ENCODE data around the gene NAA15. TPM values are rescaled to one million over a fixed set of nuclear protein-coding genes. Genes with fewer than 3 reads are reported as not detected.
"Not testable (repeated sequence)": the region's sequence is repeated elsewhere in the genome, so short reads cannot be mapped to it uniquely, and the experiment has no call there.

NAA15 gene
- total RNA-seq, 1 experiment from 2014 or later: 41.0 TPM

DNA sequence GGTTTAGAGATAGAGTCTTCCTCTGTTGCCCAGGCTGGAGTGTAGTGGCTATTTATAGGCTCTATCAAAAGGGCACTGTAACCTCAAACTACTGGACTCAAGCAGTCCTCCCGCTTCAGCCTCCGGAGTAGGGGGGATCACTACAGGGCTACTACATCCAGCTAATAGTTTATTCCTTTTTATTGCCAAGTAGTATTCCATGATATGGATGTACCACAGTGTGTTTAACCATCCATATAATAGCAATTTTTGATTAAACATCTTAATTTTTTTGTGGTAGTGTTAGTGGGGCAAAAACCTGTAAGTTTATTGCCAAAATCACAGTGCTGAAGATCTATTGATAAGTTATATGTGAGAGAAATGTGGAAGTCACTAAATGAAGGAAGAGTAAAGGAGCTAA lies 3.6 kb downstream of the NAA15 start:
- Histone ChIP-seq H3K9me3 (ENCODE audit: low read length) (no peaks in the 10 kb centered on the region), H3K36me3 (ENCODE audit: low read depth, low read length) (peaks cover 11% of the 10 kb centered on the region; the same call in 1 of the 2 replicates), H3K27me3 (ENCODE audit: low read length) (no peaks in the 10 kb centered on the region), H3K4me2 (ENCODE audit: low read length) (no peak overlapping the region), H3F3A (ENCODE audit: low read length, unreplicated experiment) (peaks cover 4% of the 10 kb centered on the region), H3K4me1 (ENCODE audit: insufficient read depth, low read length) (peaks cover 9% of the 10 kb centered on the region), H3K9ac (ENCODE audit: low read length) (no peak overlapping the region), H3K27ac (ENCODE audit: low read length) (no peak overlapping the region), H3K79me2 (ENCODE audit: low read length) (peaks cover 93% of the 10 kb centered on the region), H2AFZ (ENCODE audit: low read length) (no peak overlapping the region), H4K20me1 (ENCODE audit: low read length) (peaks cover 49% of the 10 kb centered on the region), H3K4me3 (ENCODE audit: low read length) (no peak overlapping the region), H3K9me2 (replicated peaks; ENCODE audit: low read length) (no peaks in the 10 kb centered on the region)
- intact Hi-C loops (cut with micrococcal nuclease): loop anchor here (5.0 kb wide), 1 partner anchor 223 kb away; no protein-coding TSS in a partner anchor
- no TSS peak for BruUV-seq (replicated peaks)
- POLR2A ChIA-PET (ENCODE audit: unreplicated experiment): no interaction called here
- ATAC-seq (no peak), DNase-seq (no peak)
- CTCF ChIA-PET: no interaction called here
- TF ChIP-seq EZH2 (IDR thresholded peaks at IDR 0.05; ENCODE audit: low read length, unreplicated experiment) (no peak), EZH2phosphoT487 (IDR thresholded peaks at IDR 0.05; ENCODE audit: borderline replicate concordance, low read length) (no peak)
- TF ChIP-seq, protein P1, sequence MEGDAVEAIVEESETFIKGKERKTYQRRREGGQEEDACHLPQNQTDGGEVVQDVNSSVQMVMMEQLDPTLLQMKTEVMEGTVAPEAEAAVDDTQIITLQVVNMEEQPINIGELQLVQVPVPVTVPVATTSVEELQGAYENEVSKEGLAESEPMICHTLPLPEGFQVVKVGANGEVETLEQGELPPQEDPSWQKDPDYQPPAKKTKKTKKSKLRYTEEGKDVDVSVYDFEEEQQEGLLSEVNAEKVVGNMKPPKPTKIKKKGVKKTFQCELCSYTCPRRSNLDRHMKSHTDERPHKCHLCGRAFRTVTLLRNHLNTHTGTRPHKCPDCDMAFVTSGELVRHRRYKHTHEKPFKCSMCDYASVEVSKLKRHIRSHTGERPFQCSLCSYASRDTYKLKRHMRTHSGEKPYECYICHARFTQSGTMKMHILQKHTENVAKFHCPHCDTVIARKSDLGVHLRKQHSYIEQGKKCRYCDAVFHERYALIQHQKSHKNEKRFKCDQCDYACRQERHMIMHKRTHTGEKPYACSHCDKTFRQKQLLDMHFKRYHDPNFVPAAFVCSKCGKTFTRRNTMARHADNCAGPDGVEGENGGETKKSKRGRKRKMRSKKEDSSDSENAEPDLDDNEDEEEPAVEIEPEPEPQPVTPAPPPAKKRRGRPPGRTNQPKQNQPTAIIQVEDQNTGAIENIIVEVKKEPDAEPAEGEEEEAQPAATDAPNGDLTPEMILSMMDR (conservative IDR thresholded peaks at IDR 0.05; ENCODE audit: low read depth, low read length): no peak

DNA sequence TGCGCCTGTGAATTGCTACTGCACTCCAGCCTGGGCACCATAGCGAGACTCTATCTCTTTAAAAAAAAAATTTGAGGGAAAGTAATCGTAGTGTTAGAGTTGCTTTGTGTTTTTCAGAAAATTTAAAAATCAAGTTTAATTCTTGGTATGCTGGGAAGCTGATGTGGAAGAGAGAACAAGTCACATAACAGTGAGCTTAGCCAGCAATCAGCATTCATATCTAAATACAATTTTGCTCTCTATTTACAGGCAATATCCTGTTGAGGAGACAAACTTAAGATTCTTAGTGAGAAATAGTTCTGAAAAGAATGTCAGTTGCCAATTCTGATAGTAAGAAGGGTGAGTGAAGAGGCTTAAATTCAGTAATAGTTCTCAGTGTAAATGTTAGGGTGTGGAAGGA lies 10.6 kb downstream of the NAA15 start:
- Histone ChIP-seq H4K20me1 (ENCODE audit: low read length) (peaks cover 58% of the 10 kb centered on the region), H3K9me2 (replicated peaks; ENCODE audit: low read length) (no peaks in the 10 kb centered on the region), H3K27ac (ENCODE audit: low read length) (no peak overlapping the region), H2AFZ (ENCODE audit: low read length) (no peak overlapping the region), H3K9ac (ENCODE audit: low read length) (no peak overlapping the region), H3K27me3 (ENCODE audit: low read length) (no peaks in the 10 kb centered on the region), H3K4me3 (ENCODE audit: low read length) (no peak overlapping the region), H3F3A (ENCODE audit: low read length, unreplicated experiment) (no peaks in the 10 kb centered on the region), H3K4me1 (ENCODE audit: insufficient read depth, low read length) (no peaks in the 10 kb centered on the region), H3K4me2 (ENCODE audit: low read length) (no peak overlapping the region), H3K36me3 (ENCODE audit: low read depth, low read length) (no peaks in the 10 kb centered on the region), H3K79me2 (ENCODE audit: low read length) (peaks cover 100% of the 10 kb centered on the region), H3K9me3 (ENCODE audit: low read length) (no peaks in the 10 kb centered on the region)
- ATAC-seq (no peak), DNase-seq (no peak)
- intact Hi-C loops (cut with micrococcal nuclease): no loop called here
- TF ChIP-seq, protein P1 (conservative IDR thresholded peaks at IDR 0.05; ENCODE audit: low read depth, low read length): no peak
- no peak for TF ChIP-seq EZH2 (IDR thresholded peaks at IDR 0.05; ENCODE audit: low read length, unreplicated experiment)
- no peak for TF ChIP-seq EZH2phosphoT487 (IDR thresholded peaks at IDR 0.05; ENCODE audit: borderline replicate concordance, low read length)
- POLR2A ChIA-PET (ENCODE audit: unreplicated experiment): no interaction called here
- no TSS peak for BruUV-seq (replicated peaks)
- CTCF ChIA-PET: interaction anchor here (0.6 kb wide), 2 partner anchors 11 to 17 kb away, joined by 5 to 8 read pairs; no protein-coding TSS in a partner anchor

DNA sequence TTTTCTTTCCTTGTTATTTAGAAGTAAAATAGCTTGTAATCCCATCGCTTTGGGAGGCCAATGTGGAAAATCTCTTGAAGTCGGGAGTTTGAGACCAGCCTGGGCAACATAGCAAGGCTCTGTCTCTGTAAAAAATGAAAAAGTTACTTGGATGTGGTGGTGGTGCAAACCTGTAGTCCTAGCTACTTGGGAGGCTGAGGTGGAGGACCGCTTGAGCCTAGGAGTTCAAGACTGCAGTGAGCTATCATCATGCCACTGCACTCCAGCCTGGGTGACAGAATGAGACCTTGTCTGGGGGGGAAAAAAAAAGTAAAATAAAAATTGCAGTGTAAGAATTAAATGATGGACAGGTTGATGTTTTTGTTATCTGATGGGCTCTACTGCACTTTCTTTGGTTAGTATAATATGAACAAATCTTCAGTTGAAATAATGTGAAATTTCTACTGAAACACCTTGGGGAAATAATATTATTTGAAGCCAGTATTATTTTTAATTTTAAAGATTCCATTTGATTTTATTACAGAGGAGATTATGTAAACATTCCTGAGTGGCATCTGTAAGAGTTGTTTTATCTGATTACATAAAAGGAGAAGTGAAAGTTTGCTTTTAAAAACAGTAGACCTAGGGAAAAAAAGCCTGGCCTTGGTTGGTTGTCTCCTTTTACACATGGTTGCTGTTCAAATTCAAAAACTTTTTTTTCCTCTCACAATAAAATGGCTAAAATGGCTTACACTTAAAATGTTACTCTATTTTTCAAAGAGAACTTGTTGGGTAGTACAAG lies 11.4 kb downstream of the NAA15 start:
- H3K9me3 ChIP-seq (ENCODE audit: low read length): no peaks in the 10 kb centered on the region
- no peak overlapping the region for H3K4me3 ChIP-seq (ENCODE audit: low read length)
- ATAC-seq: no peak
- no peak overlapping the region for H3K9ac ChIP-seq (ENCODE audit: low read length)
- intact Hi-C loops (cut with micrococcal nuclease): no loop called here
- BruUV-seq (replicated peaks): no TSS peak
- no peaks in the 10 kb centered on the region for H3K27me3 ChIP-seq (ENCODE audit: low read length)
- no peaks in the 10 kb centered on the region for H3F3A ChIP-seq (ENCODE audit: low read length, unreplicated experiment)
- peaks cover 100% of the 10 kb centered on the region for H3K79me2 ChIP-seq (ENCODE audit: low read length)
- no peaks in the 10 kb centered on the region for H3K4me1 ChIP-seq (ENCODE audit: insufficient read depth, low read length)
- no peak overlapping the region for H3K27ac ChIP-seq (ENCODE audit: low read length)
- TF ChIP-seq, protein P1 (conservative IDR thresholded peaks at IDR 0.05; ENCODE audit: low read depth, low read length): no peak
- TF ChIP-seq EZH2 (IDR thresholded peaks at IDR 0.05; ENCODE audit: low read length, unreplicated experiment) (no peak), EZH2phosphoT487 (IDR thresholded peaks at IDR 0.05; ENCODE audit: borderline replicate concordance, low read length) (no peak)
- no peak overlapping the region for H2AFZ ChIP-seq (ENCODE audit: low read length)
- H3K4me2 ChIP-seq (ENCODE audit: low read length): no peak overlapping the region
- no peaks in the 10 kb centered on the region for H3K36me3 ChIP-seq (ENCODE audit: low read depth, low read length)
- no peak for DNase-seq
- no peaks in the 10 kb centered on the region for H3K9me2 ChIP-seq (replicated peaks; ENCODE audit: low read length)
- ChIA-PET POLR2A (ENCODE audit: unreplicated experiment) (interaction anchor here (0.5 kb wide), 1 partner anchor 149 kb away, joined by 6 read pairs; no protein-coding TSS in a partner anchor), CTCF (interaction anchor here (0.6 kb wide), 1 partner anchor 11 kb away, joined by 8 read pairs; no protein-coding TSS in a partner anchor)
- H4K20me1 ChIP-seq (ENCODE audit: low read length): peaks cover 58% of the 10 kb centered on the region

DNA sequence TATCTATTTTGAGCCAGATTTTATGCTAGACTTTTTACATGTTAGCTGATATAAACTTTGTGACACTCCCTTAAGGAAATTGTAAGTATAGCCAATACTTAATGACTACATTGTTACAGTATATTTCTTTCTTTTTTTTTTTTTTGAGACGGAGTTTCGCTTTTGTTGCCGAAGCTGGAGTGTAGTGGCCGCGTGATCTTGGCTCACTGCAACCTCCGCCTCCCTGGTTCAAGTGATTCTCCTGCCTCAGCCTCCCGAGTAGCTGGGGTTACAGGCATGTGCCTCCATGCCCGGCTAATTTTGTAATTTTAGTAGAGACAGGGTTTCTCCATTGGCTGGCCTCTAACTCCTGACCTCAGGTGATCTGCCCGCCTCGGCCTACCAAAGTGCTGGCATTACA lies 12.1 kb downstream of the NAA15 start:
- H3K36me3 ChIP-seq (ENCODE audit: low read depth, low read length); CTCF ChIA-PET; H3K4me2 ChIP-seq (ENCODE audit: low read length); H3K27me3 ChIP-seq (ENCODE audit: low read length); H3K9me2 ChIP-seq (replicated peaks; ENCODE audit: low read length); intact Hi-C loops (cut with micrococcal nuclease); H3F3A ChIP-seq (ENCODE audit: low read length, unreplicated experiment); H3K27ac ChIP-seq (ENCODE audit: low read length); H3K4me1 ChIP-seq (ENCODE audit: insufficient read depth, low read length); H2AFZ ChIP-seq (ENCODE audit: low read length); DNase-seq; BruUV-seq (replicated peaks); H3K9me3 ChIP-seq (ENCODE audit: low read length); H3K9ac ChIP-seq (ENCODE audit: low read length); H3K4me3 ChIP-seq (ENCODE audit: low read length); ATAC-seq: not testable (repeated sequence)
- Histone ChIP-seq H4K20me1 (ENCODE audit: low read length) (peaks cover 60% of the 10 kb centered on the region), H3K79me2 (ENCODE audit: low read length) (peaks cover 100% of the 10 kb centered on the region)
- POLR2A ChIA-PET (ENCODE audit: unreplicated experiment): interaction anchor here (0.5 kb wide), 1 partner anchor 148 kb away, joined by 6 read pairs; no protein-coding TSS in a partner anchor
